GM19467 (cell line): ENCODE data around the gene AKR1A1.
"Not testable (repeated sequence)": the region's sequence is repeated elsewhere in the genome, so short reads cannot be mapped to it uniquely, and the experiment has no call there.

Experiments used
- ATAC-seq: cut with Tn5 transposase; IDR thresholded peaks from one replicate; pipeline ENCODE4 v1.9.1; 2021; ENCODE audit warnings: mild to moderate bottlenecking, moderate library complexity; ENCODE audit not compliant: unreplicated experiment

The AKR1A1 gene

GRCh38 chr1:45523516-45523915, 27.1 kb upstream of the AKR1A1 start:
- ATAC-seq, result not testable (repeated sequence)

GRCh38 chr1:45523975-45524374, 26.7 kb upstream of the AKR1A1 start:
- ATAC-seq, result not testable (repeated sequence)

GRCh38 chr1:45526135-45526644, 24.4 kb upstream of the AKR1A1 start:
- no peak for ATAC-seq

GRCh38 chr1:45530632-45531135, 19.9 kb upstream of the AKR1A1 start:
- ATAC-seq, result no peak

GRCh38 chr1:45531873-45532272, 18.8 kb upstream of the AKR1A1 start:
- no peak for ATAC-seq

- ATAC-seq, result no peak
Measured at GRCh38 chr1:45535988-45536766, 14.4 kb upstream of the AKR1A1 start.

GRCh38 chr1:45536886-45537285, 13.7 kb upstream of the AKR1A1 start:
- no peak for ATAC-seq

- ATAC-seq, result no peak
Measured at GRCh38 chr1:45541193-45541592, 9.4 kb upstream of the AKR1A1 start.

GRCh38 chr1:45542591-45542990, 8.0 kb upstream of the AKR1A1 start:
- ATAC-seq, result no peak

GRCh38 chr1:45543581-45544417, 6.8 kb upstream of the AKR1A1 start:
- peak; percentile 39 for ATAC-seq

GRCh38 chr1:45544530-45544929, 6.1 kb upstream of the AKR1A1 start:
- no peak for ATAC-seq

GRCh38 chr1:45545019-45545493, 5.6 kb upstream of the AKR1A1 start:
- ATAC-seq, result peak; percentile 43

- ATAC-seq, result no peak
Measured at GRCh38 chr1:45545553-45546310, 4.9 kb upstream of the AKR1A1 start.

- no peak for ATAC-seq
Measured at GRCh38 chr1:45551684-45552083, 1.1 kb downstream of the AKR1A1 start.

- no peak for ATAC-seq
Measured at GRCh38 chr1:45552331-45552730, 1.7 kb downstream of the AKR1A1 start.

- ATAC-seq, result no peak
Measured at GRCh38 chr1:45554198-45554597, 3.6 kb downstream of the AKR1A1 start.

- ATAC-seq, result no peak
Measured at GRCh38 chr1:45557422-45557944, 6.9 kb downstream of the AKR1A1 start.

- no peak for ATAC-seq
Measured at GRCh38 chr1:45563843-45564242, 13.2 kb downstream of the AKR1A1 start.

- ATAC-seq, result no peak
Measured at GRCh38 chr1:45566722-45567121, 16.1 kb downstream of the AKR1A1 start.

GRCh38 chr1:45567911-45568310, 17.3 kb downstream of the AKR1A1 start:
- no peak for ATAC-seq

- ATAC-seq, result no peak
Measured at GRCh38 chr1:45568421-45568820, 17.8 kb downstream of the AKR1A1 start.
